Smooth muscle cell (in vitro differentiated cells): ENCODE results near the gene WSCD1. TPM values are rescaled to one million over a fixed set of nuclear protein-coding genes. Genes with fewer than 3 reads are reported as not detected.

Experiments
- DNase-seq: peaks from one replicate; lab custom pipeline; 2025; ENCODE audit not compliant: unreplicated experiment; lab: John Stamatoyannopoulos, UW
- H2AFZ ChIP-seq: fragments of 200-600 bp; sonication (generic); 2 replicates; pipeline ENCODE4 v1.6.0; 2016; ENCODE audit warnings: antibody characterized with exemption, low read depth, mild to moderate bottlenecking
- H3F3A ChIP-seq: fragments of 200-600 bp; sonication (generic); 2 replicates; pipeline ENCODE4 v1.6.0; 2017; ENCODE audit warnings: antibody characterized with exemption, low read depth
- H3K27ac ChIP-seq: fragments of 200-600 bp; sonication (generic); 2 replicates; pipeline ENCODE4 v1.5.1; 2016; ENCODE audit warnings: low read depth, mild to moderate bottlenecking
- H3K27me3 ChIP-seq: fragments of 200-600 bp; sonication (generic); 2 replicates; pipeline ENCODE4 v1.6.1; 2016; ENCODE audit warnings: low read depth, mild to moderate bottlenecking
- H3K36me3 ChIP-seq: fragments of 200-600 bp; sonication (generic); 2 replicates; pipeline ENCODE4 v1.5.1; 2016; ENCODE audit warnings: low read depth
- H3K4me1 ChIP-seq: fragments of 200-600 bp; sonication (generic); 2 replicates; pipeline ENCODE4 v1.5.1; 2016; ENCODE audit warnings: low read depth
- H3K4me2 ChIP-seq: fragments of 200-600 bp; sonication (generic); 2 replicates; pipeline ENCODE4 v1.6.0; 2016; ENCODE audit warnings: mild to moderate bottlenecking
- H3K4me3 ChIP-seq: fragments of 200-600 bp; sonication (generic); 2 replicates; pipeline ENCODE4 v1.5.1; 2016; ENCODE audit warnings: mild to moderate bottlenecking
- H3K79me2 ChIP-seq: fragments of 200-600 bp; sonication (generic); 2 replicates; pipeline ENCODE4 v1.6.0; 2016; ENCODE audit warnings: low read depth, mild to moderate bottlenecking
- H3K9ac ChIP-seq: fragments of 200-600 bp; sonication (generic); 2 replicates; pipeline ENCODE4 v1.6.0; 2016; ENCODE audit warnings: low read depth
- H3K9me3 ChIP-seq: fragments of 200-600 bp; sonication (generic); replicated peaks from 2 replicates; pipeline ENCODE4 v1.5.1; 2016; ENCODE audit warnings: low read depth
- H4K20me1 ChIP-seq: fragments of 200-600 bp; sonication (generic); 2 replicates; pipeline ENCODE4 v1.6.0; 2016; ENCODE audit warnings: low read depth
- WGBS: methylation state at CpG from one replicate; pipeline ENCODE4 v1.1.7; 2016; ENCODE audit warnings: low lambda C conversion rate; 5-methylcytosine and 5-hydroxymethylcytosine counted together
- polyA plus RNA-seq: library from polyadenylated mRNA; unstranded; fragments of >200 nt; fragmentation: Nextera tagmentation; extraction: Ambion mirVana; gene quantifications from 2 replicates; pipeline ENCODE4 v1.2.1, GENCODE V29; 2016
- total RNA-seq: library from RNA; depleted of rRNA; stranded (reverse); fragments of >200 nt; gene quantifications from 2 replicates; pipeline ENCODE4 v1.2.3, GENCODE V29; 2014
- TF ChIP-seq, protein P1 (sequence below): fragments of 200-600 bp; sonication (generic); IDR thresholded peaks from 2 replicates; pipeline ENCODE4 v1.5.1; 2017; ENCODE audit warnings: borderline replicate concordance, mild to moderate bottlenecking, antibody characterized with exemption; ENCODE audit not compliant: insufficient read depth, poor library complexity, severe bottlenecking

The WSCD1 gene
- total and polyA plus RNA-seq, 2 experiments from 2014 or later, result 0.18 TPM

DNA sequence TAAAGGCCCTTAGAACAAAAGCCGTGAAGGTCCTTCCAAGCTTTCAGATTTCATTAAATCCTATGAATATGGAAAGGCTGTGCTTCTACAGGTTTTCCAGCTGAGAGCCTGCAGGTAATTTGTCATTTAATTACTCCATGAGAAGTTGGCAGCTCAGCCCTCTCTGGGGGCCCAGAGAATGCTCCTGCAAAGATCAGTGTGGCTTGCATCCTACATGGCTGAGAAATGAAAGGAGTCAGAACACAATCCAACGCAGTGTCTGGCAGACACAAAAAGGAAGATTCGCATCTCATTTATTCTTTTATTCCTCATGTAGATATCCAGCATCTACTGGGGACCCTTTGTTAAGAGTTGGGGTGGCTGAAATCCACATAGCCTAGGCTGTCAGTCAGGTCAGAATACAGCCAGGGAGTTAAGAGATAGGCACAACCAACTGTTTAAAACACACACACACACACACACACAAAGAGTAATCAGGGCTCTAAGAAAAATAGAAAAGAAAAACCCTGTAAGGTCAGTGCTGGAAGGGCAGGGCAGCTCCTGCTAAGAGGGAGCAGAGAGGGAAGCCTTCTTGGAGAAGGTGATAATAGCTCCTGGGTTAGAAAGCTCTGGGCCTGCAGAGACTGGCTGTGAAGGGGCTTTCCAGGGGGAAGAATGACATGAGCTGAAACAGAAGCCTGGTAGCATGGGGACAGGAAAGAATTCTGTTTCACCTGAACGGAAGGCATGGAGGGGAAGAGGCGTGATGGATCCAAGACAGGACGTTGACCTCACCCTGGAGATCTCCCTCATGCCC is 46.9 kb upstream of the WSCD1 start:
- no peak overlapping the region for H3K4me3 ChIP-seq
- H2AFZ ChIP-seq, result no peak overlapping the region
- H3F3A ChIP-seq, result no peaks in the 10 kb centered on the region
- TF ChIP-seq, protein P1, sequence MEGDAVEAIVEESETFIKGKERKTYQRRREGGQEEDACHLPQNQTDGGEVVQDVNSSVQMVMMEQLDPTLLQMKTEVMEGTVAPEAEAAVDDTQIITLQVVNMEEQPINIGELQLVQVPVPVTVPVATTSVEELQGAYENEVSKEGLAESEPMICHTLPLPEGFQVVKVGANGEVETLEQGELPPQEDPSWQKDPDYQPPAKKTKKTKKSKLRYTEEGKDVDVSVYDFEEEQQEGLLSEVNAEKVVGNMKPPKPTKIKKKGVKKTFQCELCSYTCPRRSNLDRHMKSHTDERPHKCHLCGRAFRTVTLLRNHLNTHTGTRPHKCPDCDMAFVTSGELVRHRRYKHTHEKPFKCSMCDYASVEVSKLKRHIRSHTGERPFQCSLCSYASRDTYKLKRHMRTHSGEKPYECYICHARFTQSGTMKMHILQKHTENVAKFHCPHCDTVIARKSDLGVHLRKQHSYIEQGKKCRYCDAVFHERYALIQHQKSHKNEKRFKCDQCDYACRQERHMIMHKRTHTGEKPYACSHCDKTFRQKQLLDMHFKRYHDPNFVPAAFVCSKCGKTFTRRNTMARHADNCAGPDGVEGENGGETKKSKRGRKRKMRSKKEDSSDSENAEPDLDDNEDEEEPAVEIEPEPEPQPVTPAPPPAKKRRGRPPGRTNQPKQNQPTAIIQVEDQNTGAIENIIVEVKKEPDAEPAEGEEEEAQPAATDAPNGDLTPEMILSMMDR, result no peak
- H3K4me1 ChIP-seq, result no peaks in the 10 kb centered on the region
- WGBS, result 82% methylated on average over 6 of the region's 6 CpGs
- H3K9me3 ChIP-seq, result no peaks in the 10 kb centered on the region
- H3K4me2 ChIP-seq, result no peak overlapping the region
- H3K79me2 ChIP-seq, result no peaks in the 10 kb centered on the region
- no peak overlapping the region for H3K9ac ChIP-seq
- no peaks in the 10 kb centered on the region for H3K27me3 ChIP-seq
- no peak for DNase-seq
- no peak overlapping the region for H3K27ac ChIP-seq
- H4K20me1 ChIP-seq, result no peaks in the 10 kb centered on the region
- H3K36me3 ChIP-seq, result no peaks in the 10 kb centered on the region

DNA sequence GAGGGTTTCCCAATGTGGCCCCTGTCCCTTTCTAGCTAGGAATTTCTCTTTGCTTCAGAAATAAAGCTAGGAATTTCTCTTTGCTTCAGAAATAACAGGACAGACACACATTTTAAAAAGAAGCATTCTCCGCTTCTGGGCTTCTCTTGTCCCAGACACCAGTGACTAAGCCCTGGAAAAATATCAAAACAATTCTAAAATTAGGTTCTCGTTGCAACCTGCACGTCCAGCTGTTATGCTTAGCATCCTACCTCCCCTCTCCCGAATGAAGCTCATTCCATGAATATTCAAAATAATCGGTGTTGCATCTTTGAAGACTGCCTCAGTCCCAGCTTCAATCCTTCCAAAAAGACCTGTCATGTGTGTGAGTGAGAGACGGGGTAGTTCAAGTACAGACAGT is 45.6 kb upstream of the WSCD1 start:
- H3K36me3 ChIP-seq, result no peaks in the 10 kb centered on the region
- H3K27me3 ChIP-seq, result no peaks in the 10 kb centered on the region
- no peak overlapping the region for H3K4me2 ChIP-seq
- H3K4me3 ChIP-seq, result no peak overlapping the region
- H4K20me1 ChIP-seq, result no peaks in the 10 kb centered on the region
- no peak for DNase-seq
- no peak overlapping the region for H2AFZ ChIP-seq
- no peaks in the 10 kb centered on the region for H3F3A ChIP-seq
- no peaks in the 10 kb centered on the region for H3K9me3 ChIP-seq
- 86% methylated on average over 6 of the region's 6 CpGs for WGBS
- H3K79me2 ChIP-seq, result no peaks in the 10 kb centered on the region
- H3K9ac ChIP-seq, result no peak overlapping the region
- TF ChIP-seq, protein P1, result no peak
- no peaks in the 10 kb centered on the region for H3K4me1 ChIP-seq
- H3K27ac ChIP-seq, result no peak overlapping the region

DNA sequence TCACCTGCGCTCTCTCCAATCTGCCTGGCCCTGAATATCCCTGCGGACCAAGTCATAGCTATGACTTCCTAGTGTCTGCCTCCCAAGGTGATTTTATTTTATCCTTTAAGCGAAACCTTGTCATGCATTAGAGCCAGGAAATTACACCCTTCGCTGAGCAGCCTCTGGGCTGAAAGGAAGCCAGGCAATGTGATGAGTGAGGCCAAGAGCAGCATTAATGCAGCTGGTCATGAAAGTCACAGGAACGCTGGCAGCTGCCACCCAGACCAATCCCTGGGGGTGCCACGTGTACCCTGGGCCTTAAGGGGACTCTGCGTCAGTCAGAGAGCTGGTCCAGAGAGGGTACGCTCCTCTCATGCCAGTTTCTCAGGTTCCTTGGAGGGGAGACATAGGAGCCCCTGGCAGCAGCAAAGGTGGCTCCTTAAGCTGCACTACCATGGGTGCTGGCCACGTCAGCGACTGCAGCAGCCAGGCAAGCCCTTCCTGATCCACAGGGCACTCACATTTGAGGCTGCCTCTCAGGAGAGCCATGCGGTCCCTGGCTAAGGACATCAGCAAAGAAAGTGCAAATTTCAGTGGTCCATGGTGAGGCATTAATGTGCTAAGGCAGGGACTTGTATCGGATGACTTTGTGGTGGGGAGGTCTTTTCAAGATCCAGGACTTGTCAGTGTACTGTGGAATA is 42.7 kb upstream of the WSCD1 start:
- H3F3A ChIP-seq, result no peaks in the 10 kb centered on the region
- H3K27ac ChIP-seq, result no peak overlapping the region
- H3K4me1 ChIP-seq, result no peaks in the 10 kb centered on the region
- H3K4me3 ChIP-seq, result no peak overlapping the region
- H3K36me3 ChIP-seq, result no peaks in the 10 kb centered on the region
- no peak overlapping the region for H2AFZ ChIP-seq
- no peaks in the 10 kb centered on the region for H3K27me3 ChIP-seq
- no peaks in the 10 kb centered on the region for H3K79me2 ChIP-seq
- H3K9ac ChIP-seq, result no peak overlapping the region
- H3K4me2 ChIP-seq, result no peak overlapping the region
- no peaks in the 10 kb centered on the region for H4K20me1 ChIP-seq
- 93% methylated on average over 12 of the region's 12 CpGs for WGBS
- DNase-seq, result no peak
- TF ChIP-seq, protein P1, result no peak
- no peaks in the 10 kb centered on the region for H3K9me3 ChIP-seq
